ENCODE data around the gene JAML.

Gene JAML

GRCh38 chr11:118154641-118155040 lies 70.2 kb downstream of the JAML start:
- DNase-seq, result no peak
- Histone ChIP-seq H3K27me3 (peaks cover 0 to 87% of the 10 kb centered on the region in 2 donors), H3K36me3 (no peaks in the 10 kb centered on the region), H3K27ac (no peak overlapping the region), H3K9me3 (no peaks in the 10 kb centered on the region), H3K4me3 (no peak overlapping the region), H3K4me1 (peaks cover 0 to 24% (median 16%) of the 10 kb centered on the region in 4 donors)
- intact Hi-C loops (cut with DNase I; ENCODE audit: low total_unique reads), result loop anchor here (10.0 kb wide), 1 partner anchor 190 kb away; the partner anchor contains the start of genes CD3D and CD3G
- TF ChIP-seq CTCF (IDR thresholded peaks at IDR 0.05), result no peak

GRCh38 chr11:118153976-118154375 lies 70.8 kb downstream of the JAML start:
- no peak for TF ChIP-seq CTCF (IDR thresholded peaks at IDR 0.05)
- peaks cover 0 to 83% of the 10 kb centered on the region in 2 donors for H3K27me3 ChIP-seq

GRCh38 chr11:118153516-118153915 lies 71.3 kb downstream of the JAML start:
- H3K9me3 ChIP-seq, result no peaks in the 10 kb centered on the region
- H3K4me1 ChIP-seq, result peaks cover 0 to 24% (median 16%) of the 10 kb centered on the region in 4 donors
- intact Hi-C loops (cut with DNase I; ENCODE audit: low total_unique reads), result loop anchor here (10.0 kb wide), 1 partner anchor 191 kb away; the partner anchor contains the start of genes CD3D and CD3G
- H3K27ac ChIP-seq, result no peak overlapping the region
- no peaks in the 10 kb centered on the region for H3K36me3 ChIP-seq
- DNase-seq, result no peak
- peaks cover 0 to 80% of the 10 kb centered on the region in 2 donors for H3K27me3 ChIP-seq
- TF ChIP-seq CTCF (IDR thresholded peaks at IDR 0.05), result no peak
- peak overlapping the region in 1 of 2 donors; percentile 60 for H3K4me3 ChIP-seq

More at GRCh38 chr11:118153976-118154375, 70.8 kb downstream of the JAML start:
- Histone ChIP-seq H3K9me3 (no peaks in the 10 kb centered on the region), H3K36me3 (no peaks in the 10 kb centered on the region), H3K4me1 (peaks cover 0 to 24% (median 16%) of the 10 kb centered on the region in 4 donors), H3K4me3 (no peak overlapping the region), H3K27ac (no peak overlapping the region)
- DNase-seq, result no peak
- intact Hi-C loops (cut with DNase I; ENCODE audit: low total_unique reads), result loop anchor here (10.0 kb wide), 1 partner anchor 191 kb away; the partner anchor contains the start of genes CD3D and CD3G

GRCh38 chr11:118152552-118153471 lies 72.0 kb downstream of the JAML start, which contains the start of gene SCN4B:
Gene SCN4B (minus strand): TSS chr11:118152823. CDS start chr11:118152673, 150 bp downstream.
- no peak for DNase-seq
- Histone ChIP-seq H3K4me1 (peaks cover 0 to 24% (median 16%) of the 10 kb centered on the region in 4 donors), H3K4me3 (peak within 1 kb of the TSS; percentile 44 to 60), H3K9me3 (no peaks in the 10 kb centered on the region), H3K27ac (no peak within 1 kb of the TSS), H3K36me3 (no peaks in the 10 kb centered on the region), H3K27me3 (peaks cover 0 to 75% of the 10 kb centered on the region in 2 donors)
- intact Hi-C loops (cut with DNase I; ENCODE audit: low total_unique reads), result loop anchor here (10.0 kb wide), 1 partner anchor 192 kb away; the partner anchor contains the start of genes CD3D and CD3G
- TF ChIP-seq CTCF (IDR thresholded peaks at IDR 0.05), result no peak

DNA sequence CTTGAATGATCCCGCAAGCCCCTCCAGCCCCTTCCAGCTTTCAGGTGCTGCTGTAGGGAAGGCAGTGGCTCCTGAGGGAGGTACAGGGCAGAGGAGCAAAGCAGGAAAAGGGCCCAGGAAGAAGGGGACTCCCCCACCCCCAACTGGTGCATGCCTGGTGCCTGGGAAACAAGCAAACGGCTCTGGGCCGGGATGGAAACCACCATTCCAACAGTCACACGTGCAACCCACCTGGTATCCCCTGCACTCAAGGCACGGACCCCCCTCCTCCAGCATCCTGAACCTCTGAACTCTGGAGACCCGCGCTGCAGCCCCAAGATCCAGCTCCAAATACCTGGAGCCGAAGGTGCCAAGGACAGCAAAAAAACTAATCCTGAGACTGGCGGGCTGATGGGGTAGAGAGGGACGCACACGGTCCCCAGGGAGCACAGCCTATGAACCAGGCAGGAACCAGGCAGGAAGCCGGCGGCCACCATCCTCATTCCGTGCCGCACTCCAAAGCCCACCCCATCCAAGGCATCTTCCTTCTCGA lies 72.7 kb downstream of the JAML start:
- no peak overlapping the region for H3K27ac ChIP-seq
- H3K36me3 ChIP-seq, result no peaks in the 10 kb centered on the region
- DNase-seq, result no peak
- no peaks in the 10 kb centered on the region for H3K9me3 ChIP-seq
- peaks cover 0 to 24% (median 16%) of the 10 kb centered on the region in 4 donors for H3K4me1 ChIP-seq
- intact Hi-C loops (cut with DNase I; ENCODE audit: low total_unique reads), result loop anchor here (10.0 kb wide), 1 partner anchor 193 kb away; the partner anchor contains the start of genes CD3D and CD3G
- TF ChIP-seq CTCF (IDR thresholded peaks at IDR 0.05), result no peak
- H3K27me3 ChIP-seq, result peaks cover 0 to 70% of the 10 kb centered on the region in 2 donors
- H3K4me3 ChIP-seq, result peak overlapping the region; percentile 44 to 60
